ENCODE data around the gene JMJD8.

- TF ChIP-seq, protein P1, sequence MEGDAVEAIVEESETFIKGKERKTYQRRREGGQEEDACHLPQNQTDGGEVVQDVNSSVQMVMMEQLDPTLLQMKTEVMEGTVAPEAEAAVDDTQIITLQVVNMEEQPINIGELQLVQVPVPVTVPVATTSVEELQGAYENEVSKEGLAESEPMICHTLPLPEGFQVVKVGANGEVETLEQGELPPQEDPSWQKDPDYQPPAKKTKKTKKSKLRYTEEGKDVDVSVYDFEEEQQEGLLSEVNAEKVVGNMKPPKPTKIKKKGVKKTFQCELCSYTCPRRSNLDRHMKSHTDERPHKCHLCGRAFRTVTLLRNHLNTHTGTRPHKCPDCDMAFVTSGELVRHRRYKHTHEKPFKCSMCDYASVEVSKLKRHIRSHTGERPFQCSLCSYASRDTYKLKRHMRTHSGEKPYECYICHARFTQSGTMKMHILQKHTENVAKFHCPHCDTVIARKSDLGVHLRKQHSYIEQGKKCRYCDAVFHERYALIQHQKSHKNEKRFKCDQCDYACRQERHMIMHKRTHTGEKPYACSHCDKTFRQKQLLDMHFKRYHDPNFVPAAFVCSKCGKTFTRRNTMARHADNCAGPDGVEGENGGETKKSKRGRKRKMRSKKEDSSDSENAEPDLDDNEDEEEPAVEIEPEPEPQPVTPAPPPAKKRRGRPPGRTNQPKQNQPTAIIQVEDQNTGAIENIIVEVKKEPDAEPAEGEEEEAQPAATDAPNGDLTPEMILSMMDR (IDR thresholded peaks at IDR 0.05) = no peak
- TF ChIP-seq POLR2A (IDR thresholded peaks at IDR 0.05) = no peak
- TF ChIP-seq EP300 (IDR thresholded peaks at IDR 0.05) = no peak
Measured at GRCh38 chr16:637081-638018, 46.8 kb downstream of the JMJD8 start.

Data from tibial nerve (tissue), 4 donors.